ENCODE measurements around the gene JMY.
A peak's percentile ranks its signal among the peaks of the same experiment; 100 is the strongest.
"Not testable (repeated sequence)": the region's sequence is repeated elsewhere in the genome, so short reads cannot be mapped to it uniquely, and the experiment has no call there.

JMY gene

GRCh38 chr5:79236362-79236969, 535 bp downstream of the JMY start:
- DNase-seq (ENCODE audit: low read depth in 2 of 3, low spot score in 2 of 3) = peak in 1 of 3 experiments; percentile 17

GRCh38 chr5:79236970-79237739, 1.2 kb downstream of the JMY start:
- peak; percentile 10 to 32 (median 13) for DNase-seq (ENCODE audit: low read depth in 2 of 3, low spot score in 2 of 3)

- peak in 1 of 3 experiments; percentile 9 for DNase-seq (ENCODE audit: low read depth in 2 of 3, low spot score in 2 of 3)
Measured at GRCh38 chr5:79237740-79238560, 2.0 kb downstream of the JMY start.

- no peak for DNase-seq (ENCODE audit: low read depth in 2 of 3, low spot score in 2 of 3)
Measured at GRCh38 chr5:79240561-79240960, 4.6 kb downstream of the JMY start.

- DNase-seq (ENCODE audit: low read depth in 2 of 3, low spot score in 2 of 3) = no peak
Measured at GRCh38 chr5:79241535-79241979, 5.6 kb downstream of the JMY start.

GRCh38 chr5:79242242-79243039, 6.5 kb downstream of the JMY start:
- no peak for DNase-seq (ENCODE audit: low read depth in 2 of 3, low spot score in 2 of 3)

GRCh38 chr5:79243224-79243623, 7.3 kb downstream of the JMY start:
- DNase-seq (ENCODE audit: low read depth in 2 of 3, low spot score in 2 of 3) = no peak

- not testable (repeated sequence) for DNase-seq (ENCODE audit: low read depth in 2 of 3, low spot score in 2 of 3)
Measured at GRCh38 chr5:79254067-79254466, 18.1 kb downstream of the JMY start.

- no peak for DNase-seq (ENCODE audit: low read depth in 2 of 3, low spot score in 2 of 3)
Measured at GRCh38 chr5:79255786-79256557, 20.0 kb downstream of the JMY start.

- DNase-seq (ENCODE audit: low read depth in 2 of 3, low spot score in 2 of 3) = no peak
Measured at GRCh38 chr5:79256563-79256962, 20.6 kb downstream of the JMY start.

GRCh38 chr5:79257314-79257713, 21.4 kb downstream of the JMY start:
- no peak for DNase-seq (ENCODE audit: low read depth in 2 of 3, low spot score in 2 of 3)

GRCh38 chr5:79258801-79259200, 22.9 kb downstream of the JMY start:
- no peak for DNase-seq (ENCODE audit: low read depth in 2 of 3, low spot score in 2 of 3)

- no peak for DNase-seq (ENCODE audit: low read depth in 2 of 3, low spot score in 2 of 3)
Measured at GRCh38 chr5:79259383-79259782, 23.5 kb downstream of the JMY start.

- no peak for DNase-seq (ENCODE audit: low read depth in 2 of 3, low spot score in 2 of 3)
Measured at GRCh38 chr5:79259810-79260209, 23.9 kb downstream of the JMY start.

GRCh38 chr5:79261897-79262296, 26.0 kb downstream of the JMY start:
- no peak for DNase-seq (ENCODE audit: low read depth in 2 of 3, low spot score in 2 of 3)

GRCh38 chr5:79263290-79263689, 27.4 kb downstream of the JMY start:
- DNase-seq (ENCODE audit: low read depth in 2 of 3, low spot score in 2 of 3) = no peak

GRCh38 chr5:79267180-79267579, 31.2 kb downstream of the JMY start:
- no peak for DNase-seq (ENCODE audit: low read depth in 2 of 3, low spot score in 2 of 3)

GRCh38 chr5:79269733-79270166, 33.8 kb downstream of the JMY start:
- no peak for DNase-seq (ENCODE audit: low read depth in 2 of 3, low spot score in 2 of 3)

GRCh38 chr5:79273341-79273740, 37.4 kb downstream of the JMY start:
- DNase-seq (ENCODE audit: low read depth in 2 of 3, low spot score in 2 of 3) = no peak

GRCh38 chr5:79284846-79285245, 48.9 kb downstream of the JMY start:
- no peak for DNase-seq (ENCODE audit: low read depth in 2 of 3, low spot score in 2 of 3)
